Spinal cord (tissue), 10 donors: ENCODE data around the gene CLDN7. TPM values are rescaled to one million over a fixed set of nuclear protein-coding genes. Genes with fewer than 3 reads are reported as not detected.

Experiments
- DNase-seq, 6 donors: peaks; one replicate each; pipeline versions ENCODE4 v3.0.0 to v3.0.0-alpha.2; 2013 to 2015; ENCODE audit warnings: low spot score in 6 of 6, low read depth in 4 of 6
- H3K27ac ChIP-seq: one replicate; pipeline ENCODE4 v1.5.1; 2013; ENCODE audit warnings: low read depth, low read length, control low read depth
- H3K27me3 ChIP-seq: one replicate; pipeline ENCODE4 v1.6.1; 2013; ENCODE audit warnings: low read length; ENCODE audit not compliant: control insufficient read depth, insufficient read depth
- H3K36me3 ChIP-seq: one replicate; pipeline ENCODE4 v1.6.1; 2013; ENCODE audit warnings: low read length; ENCODE audit not compliant: control insufficient read depth, insufficient read depth
- H3K4me1 ChIP-seq: one replicate; pipeline ENCODE4 v1.6.1; 2013; ENCODE audit warnings: low read length; ENCODE audit not compliant: control insufficient read depth, insufficient read depth
- H3K4me3 ChIP-seq: one replicate; pipeline ENCODE4 v1.5.1; 2013; ENCODE audit warnings: low read depth, low read length, control low read depth
- H3K9me3 ChIP-seq: one replicate; pipeline ENCODE4 v1.6.1; 2013; ENCODE audit warnings: low read length; ENCODE audit not compliant: control insufficient read depth, insufficient read depth
- WGBS: methylation state at CpG from one replicate; pipeline ENCODE4 v1.1.5; 2013; ENCODE audit warnings: missing lambda C conversion rate; ENCODE audit not compliant: insufficient coverage; 5-methylcytosine and 5-hydroxymethylcytosine counted together
- polyA plus RNA-seq, 2 donors: library from polyadenylated mRNA; unstranded; fragments of 120-200 nt; gene quantifications; one replicate each; pipeline ENCODE4 v1.2.1, GENCODE V29; 2013; ENCODE audit not compliant: insufficient read length in 2 of 2
- total RNA-seq, 2 donors: library from RNA; depleted of rRNA in 1 of 2; stranded (reverse); fragments of 120-200 nt in 1 of 2; fragments of >200 nt in 1 of 2; gene quantifications; one replicate each; pipeline versions ENCODE4 v1.2.3 to v1.2.4, GENCODE V29; 2013 to 2014
- donor health status: healthy.

CLDN7 gene
- total and polyA plus RNA-seq, 4 donors: 0.79 to 2.3 (median 1.3) TPM

GRCh38 chr17:7296189-7296861 lies 34.0 kb upstream of the CLDN7 start:
- H3K4me1 ChIP-seq: peaks cover 35% of the 10 kb centered on the region
- no peaks in the 10 kb centered on the region for H3K9me3 ChIP-seq
- no peak overlapping the region for H3K4me3 ChIP-seq
- no peaks in the 10 kb centered on the region for H3K36me3 ChIP-seq
- 3% methylated on average over 50 of the region's 51 CpGs for WGBS
- H3K27me3 ChIP-seq: peaks cover 50% of the 10 kb centered on the region
- no peak overlapping the region for H3K27ac ChIP-seq
- DNase-seq: peak in 2 of 6 donors; percentile 86 to 89

- DNase-seq: peak in 1 of 6 donors; percentile 24
- no peaks in the 10 kb centered on the region for H3K36me3 ChIP-seq
- no peaks in the 10 kb centered on the region for H3K9me3 ChIP-seq
- no peak overlapping the region for H3K27ac ChIP-seq
- 43% methylated on average over 37 of the region's 42 CpGs for WGBS
- H3K4me3 ChIP-seq: no peak overlapping the region
- peaks cover 35% of the 10 kb centered on the region for H3K4me1 ChIP-seq
- peaks cover 55% of the 10 kb centered on the region for H3K27me3 ChIP-seq
Measured at GRCh38 chr17:7295230-7296180, 33.2 kb upstream of the CLDN7 start.

- H3K4me3 ChIP-seq: peak within 1 kb of the TSS; percentile 16
- peak in 2 of 6 donors; percentile 72 to 93 for DNase-seq
- no peaks in the 10 kb centered on the region for H3K36me3 ChIP-seq
- H3K27ac ChIP-seq: no peak within 1 kb of the TSS
- peaks cover 35% of the 10 kb centered on the region for H3K4me1 ChIP-seq
- WGBS: 0% methylated on average over 51 of the region's 57 CpGs
- peaks cover 59% of the 10 kb centered on the region for H3K27me3 ChIP-seq
- H3K9me3 ChIP-seq: no peaks in the 10 kb centered on the region
Measured at GRCh38 chr17:7294614-7295153, 32.4 kb upstream of the CLDN7 start, which contains the start of gene YBX2. TSS of gene YBX2 (minus strand) at chr17:7294639. CDS start at chr17:7294500, 139 bp downstream.

GRCh38 chr17:7293816-7294613 lies 31.7 kb upstream of the CLDN7 start:
- peak overlapping the region; percentile 16 for H3K4me3 ChIP-seq
- 1% methylated on average over 75 of the region's 75 CpGs for WGBS
- H3K36me3 ChIP-seq: no peaks in the 10 kb centered on the region
- H3K4me1 ChIP-seq: peaks cover 35% of the 10 kb centered on the region
- H3K9me3 ChIP-seq: no peaks in the 10 kb centered on the region
- peaks cover 59% of the 10 kb centered on the region for H3K27me3 ChIP-seq
- no peak overlapping the region for H3K27ac ChIP-seq
- no peak for DNase-seq

- no peak for DNase-seq
- Histone ChIP-seq H3K36me3 (no peaks in the 10 kb centered on the region), H3K4me1 (peaks cover 35% of the 10 kb centered on the region), H3K27ac (no peak overlapping the region), H3K27me3 (peaks cover 59% of the 10 kb centered on the region), H3K9me3 (no peaks in the 10 kb centered on the region), H3K4me3 (no peak overlapping the region)
- 88% methylated on average over 10 of the region's 11 CpGs for WGBS
Measured at GRCh38 chr17:7293159-7293558, 30.9 kb upstream of the CLDN7 start.

- Histone ChIP-seq H3K4me1 (peaks cover 35% of the 10 kb centered on the region), H3K27ac (no peak overlapping the region), H3K27me3 (peaks cover 59% of the 10 kb centered on the region), H3K4me3 (no peak overlapping the region), H3K9me3 (no peaks in the 10 kb centered on the region), H3K36me3 (no peaks in the 10 kb centered on the region)
- DNase-seq: no peak
- WGBS: 8% methylated on average over 2 of the region's 6 CpGs
Measured at GRCh38 chr17:7292729-7293128, 30.5 kb upstream of the CLDN7 start.

- no peak for DNase-seq
- 69% methylated on average over 2 of the region's 2 CpGs for WGBS
- Histone ChIP-seq H3K36me3 (no peaks in the 10 kb centered on the region), H3K4me1 (peaks cover 35% of the 10 kb centered on the region), H3K27ac (no peak overlapping the region), H3K27me3 (peaks cover 59% of the 10 kb centered on the region), H3K4me3 (no peak overlapping the region), H3K9me3 (no peaks in the 10 kb centered on the region)
Measured at GRCh38 chr17:7292194-7292593, 29.9 kb upstream of the CLDN7 start.

- H3K27ac ChIP-seq: no peak overlapping the region
- H3K4me3 ChIP-seq: no peak overlapping the region
- H3K4me1 ChIP-seq: peaks cover 24% of the 10 kb centered on the region
- WGBS: 76% methylated on average over 9 of the region's 11 CpGs
- DNase-seq: no peak
- H3K36me3 ChIP-seq: no peaks in the 10 kb centered on the region
- peaks cover 48% of the 10 kb centered on the region for H3K27me3 ChIP-seq
- H3K9me3 ChIP-seq: no peaks in the 10 kb centered on the region
Measured at GRCh38 chr17:7290685-7291084, 28.4 kb upstream of the CLDN7 start.

- peaks cover 22% of the 10 kb centered on the region for H3K4me1 ChIP-seq
- WGBS: 80% methylated on average over 2 of the region's 19 CpGs
Measured at GRCh38 chr17:7290166-7290565, 27.9 kb upstream of the CLDN7 start.

More at GRCh38 chr17:7290166-7290565, 27.9 kb upstream of the CLDN7 start:
- no peak for DNase-seq
- Histone ChIP-seq H3K9me3 (no peaks in the 10 kb centered on the region), H3K4me3 (no peak overlapping the region), H3K36me3 (no peaks in the 10 kb centered on the region), H3K27me3 (peaks cover 45% of the 10 kb centered on the region), H3K27ac (no peak overlapping the region)
